Testis (tissue), 3 donors: ENCODE data around the gene SOX6. TPM values are rescaled to one million over a fixed set of nuclear protein-coding genes. Genes with fewer than 3 reads are reported as not detected.

ENCODE experiments used
- DNase-seq: peaks from one replicate; pipeline ENCODE4 v3.0.0-alpha.2; 2019
- H3K27ac ChIP-seq, 2 donors: fragments of 200-600 bp; sonication (generic); one replicate each; pipeline ENCODE4 v1.5.1; 2019
- H3K27me3 ChIP-seq: fragments of 200-600 bp; sonication (generic); one replicate; pipeline ENCODE4 v1.5.1; 2019
- H3K36me3 ChIP-seq: fragments of 200-600 bp; sonication (generic); one replicate; pipeline ENCODE4 v1.5.1; 2017; ENCODE audit warnings: low read depth; ENCODE audit errors: missing control alignments
- H3K4me1 ChIP-seq: fragments of 200-600 bp; sonication (generic); one replicate; pipeline ENCODE4 v1.5.1; 2019
- H3K4me3 ChIP-seq, 2 donors: fragments of 200-600 bp; sonication (generic); one replicate each; pipeline ENCODE4 v1.5.1; 2017 to 2019
- H3K9me3 ChIP-seq: fragments of 200-600 bp; sonication (generic); one replicate; pipeline ENCODE4 v1.5.1; 2017
- POLR2A ChIP-seq: fragments of 450-650 bp; IDR thresholded peaks from one replicate; pipeline ENCODE4 v1.6.1; 2017; ENCODE audit warnings: antibody characterized with exemption, mild to moderate bottlenecking, moderate library complexity
- WGBS, 2 donors: methylation state at CpG; one replicate each; pipeline ENCODE4 v1.1.5; 2018; 5-methylcytosine and 5-hydroxymethylcytosine counted together
- intact Hi-C: fragments of 100-400 bp; cut with DNase I; formaldehyde crosslinking; loops from one replicate; pipeline ENCODE4 v1.15.1; 2023; ENCODE audit warnings: low total_unique reads
- polyA plus RNA-seq: library from polyadenylated mRNA; stranded (reverse); fragments of 350-450 nt; fragmentation: Illumina TruSeq; extraction: RNeasy Lipid Tissue Mini Kit (QIAGEN cat#74804); gene quantifications from one replicate; pipeline ENCODE4 v1.2.3, GENCODE V29; 2014; ENCODE audit warnings: low read depth, low replicate concordance; ENCODE audit not compliant: insufficient read depth
- total RNA-seq, 2 donors: library from RNA; depleted of rRNA; stranded (reverse); fragments of >200 nt; gene quantifications; one replicate each; pipeline ENCODE4 v1.2.3, GENCODE V29; 2016
- TF ChIP-seq, protein P1 (sequence below), 3 experiments: fragments of 450-650 bp in 2 of 3; fragments of 200-600 bp in 1 of 3; sonication (generic) in 1 of 3; IDR thresholded peaks; one replicate each; pipeline ENCODE4 v1.5.1; 2016 to 2019; ENCODE audit warnings: antibody characterized with exemption in 3 of 3, mild to moderate bottlenecking in 2 of 3, moderate library complexity in 1 of 3

The SOX6 gene
- total and polyA plus RNA-seq, 3 donors from 2014 or later: 39.6 to 74.0 (median 52.3) TPM

DNA sequence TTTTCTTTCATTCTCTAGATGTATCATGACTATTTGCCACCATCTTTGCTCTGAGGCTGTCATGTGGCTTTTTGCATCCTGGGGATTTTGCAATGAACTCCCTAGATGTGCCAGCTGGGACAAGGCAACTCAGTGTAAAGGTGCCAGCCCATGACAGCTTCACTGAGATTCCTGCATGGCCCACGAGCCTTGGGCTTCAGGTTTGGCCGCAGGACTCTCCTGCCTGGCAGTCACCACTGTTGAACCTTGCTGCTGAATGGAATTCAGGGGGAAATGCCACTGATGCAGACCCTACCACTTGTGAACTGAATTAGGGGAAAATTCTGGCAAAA lies 385.2 kb downstream of the SOX6 start:
- no peaks in the 10 kb centered on the region for H3K36me3 ChIP-seq
- H3K4me1 ChIP-seq: peaks cover 7% of the 10 kb centered on the region
- no peaks in the 10 kb centered on the region for H3K9me3 ChIP-seq
- H3K27ac ChIP-seq: no peak overlapping the region
- intact Hi-C loops: no loop called here
- DNase-seq: no peak
- no peaks in the 10 kb centered on the region for H3K27me3 ChIP-seq
- no peak for TF ChIP-seq POLR2A
- TF ChIP-seq, protein P1, sequence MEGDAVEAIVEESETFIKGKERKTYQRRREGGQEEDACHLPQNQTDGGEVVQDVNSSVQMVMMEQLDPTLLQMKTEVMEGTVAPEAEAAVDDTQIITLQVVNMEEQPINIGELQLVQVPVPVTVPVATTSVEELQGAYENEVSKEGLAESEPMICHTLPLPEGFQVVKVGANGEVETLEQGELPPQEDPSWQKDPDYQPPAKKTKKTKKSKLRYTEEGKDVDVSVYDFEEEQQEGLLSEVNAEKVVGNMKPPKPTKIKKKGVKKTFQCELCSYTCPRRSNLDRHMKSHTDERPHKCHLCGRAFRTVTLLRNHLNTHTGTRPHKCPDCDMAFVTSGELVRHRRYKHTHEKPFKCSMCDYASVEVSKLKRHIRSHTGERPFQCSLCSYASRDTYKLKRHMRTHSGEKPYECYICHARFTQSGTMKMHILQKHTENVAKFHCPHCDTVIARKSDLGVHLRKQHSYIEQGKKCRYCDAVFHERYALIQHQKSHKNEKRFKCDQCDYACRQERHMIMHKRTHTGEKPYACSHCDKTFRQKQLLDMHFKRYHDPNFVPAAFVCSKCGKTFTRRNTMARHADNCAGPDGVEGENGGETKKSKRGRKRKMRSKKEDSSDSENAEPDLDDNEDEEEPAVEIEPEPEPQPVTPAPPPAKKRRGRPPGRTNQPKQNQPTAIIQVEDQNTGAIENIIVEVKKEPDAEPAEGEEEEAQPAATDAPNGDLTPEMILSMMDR (IDR thresholded peaks at IDR 0.05): no peak
- WGBS, 2 donors: 83 to 100% methylated on average over 1 to 2 of the region's 2 CpGs
- no peak overlapping the region for H3K4me3 ChIP-seq

DNA sequence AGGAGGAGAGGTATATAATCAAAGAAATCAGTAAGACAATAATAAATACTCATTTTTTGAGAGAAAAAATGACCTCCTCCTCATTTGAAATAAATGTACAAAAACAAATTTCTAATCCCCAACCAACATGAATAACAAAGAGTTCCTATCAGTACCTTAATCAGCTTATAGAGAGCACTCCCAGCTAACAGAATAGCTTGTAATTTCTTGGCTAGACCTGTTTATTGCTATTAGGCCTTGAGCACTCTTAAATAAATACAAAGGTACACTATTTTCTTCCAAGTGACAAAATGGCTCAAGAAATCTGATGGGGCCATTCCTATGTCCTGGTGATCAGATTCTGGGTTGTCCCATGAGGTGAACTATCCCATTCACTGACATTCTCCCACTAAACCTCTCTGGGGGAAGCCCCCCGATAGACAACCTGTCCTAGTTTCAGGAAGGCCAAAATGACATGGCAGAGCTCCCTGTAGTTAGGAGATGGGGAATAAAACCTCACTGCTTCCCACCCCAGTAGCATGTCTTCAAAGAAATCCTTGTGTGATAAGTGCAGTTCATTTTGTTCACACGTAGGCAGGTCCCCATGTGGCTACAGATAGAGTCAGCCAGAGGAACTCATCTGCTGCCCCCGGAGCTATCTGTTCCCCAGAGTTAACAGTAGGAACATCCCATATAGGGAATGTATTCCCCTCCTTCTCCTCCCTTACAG lies 385.7 kb downstream of the SOX6 start:
- Histone ChIP-seq H3K27me3 (no peaks in the 10 kb centered on the region), H3K4me3 (no peak overlapping the region), H3K4me1 (peaks cover 7% of the 10 kb centered on the region), H3K27ac (no peak overlapping the region), H3K9me3 (no peaks in the 10 kb centered on the region), H3K36me3 (no peaks in the 10 kb centered on the region)
- intact Hi-C loops: no loop called here
- TF ChIP-seq, protein P1 (IDR thresholded peaks at IDR 0.05): no peak
- no peak for TF ChIP-seq POLR2A
- 57 to 58% methylated on average over 3 of the region's 3 CpGs for WGBS, 2 donors
- no peak for DNase-seq

DNA sequence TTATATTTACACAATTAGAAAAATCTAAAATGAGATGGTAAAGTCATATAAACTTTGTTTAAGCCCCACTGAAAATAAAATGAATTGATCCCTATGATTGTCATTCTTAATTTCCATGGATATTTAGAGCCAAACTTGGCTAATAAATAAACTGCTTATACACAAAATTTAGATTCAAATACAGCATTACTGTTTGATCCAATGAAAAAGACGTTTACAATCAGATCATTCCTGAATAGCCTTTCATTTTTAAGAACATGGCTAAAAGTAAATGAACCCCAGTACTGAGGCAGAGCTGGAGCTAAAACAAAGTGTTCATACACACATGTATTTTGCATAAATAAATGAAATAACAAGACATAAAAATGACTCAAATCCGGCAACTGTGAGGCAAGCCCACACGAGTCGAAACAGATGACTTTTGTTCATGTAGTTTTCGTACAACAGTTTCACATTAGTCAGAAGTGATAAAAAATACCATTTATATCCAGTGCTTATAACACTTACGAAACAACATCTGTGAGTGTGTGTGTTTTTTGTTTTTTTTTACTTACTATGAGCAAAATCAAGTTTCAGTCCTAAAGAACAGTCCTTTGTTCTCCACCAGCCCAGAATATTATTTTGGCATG lies 386.5 kb downstream of the SOX6 start:
- Histone ChIP-seq H3K27ac (peak overlapping the region in 1 of 2 donors; percentile 60), H3K27me3 (no peaks in the 10 kb centered on the region), H3K4me3 (no peak overlapping the region), H3K4me1 (peaks cover 7% of the 10 kb centered on the region), H3K9me3 (no peaks in the 10 kb centered on the region), H3K36me3 (no peaks in the 10 kb centered on the region)
- WGBS, 2 donors: 55 to 56% methylated on average over 6 of the region's 6 CpGs
- intact Hi-C loops: no loop called here
- TF ChIP-seq POLR2A: no peak
- TF ChIP-seq, protein P1 (IDR thresholded peaks at IDR 0.05): no peak
- DNase-seq: no peak

DNA sequence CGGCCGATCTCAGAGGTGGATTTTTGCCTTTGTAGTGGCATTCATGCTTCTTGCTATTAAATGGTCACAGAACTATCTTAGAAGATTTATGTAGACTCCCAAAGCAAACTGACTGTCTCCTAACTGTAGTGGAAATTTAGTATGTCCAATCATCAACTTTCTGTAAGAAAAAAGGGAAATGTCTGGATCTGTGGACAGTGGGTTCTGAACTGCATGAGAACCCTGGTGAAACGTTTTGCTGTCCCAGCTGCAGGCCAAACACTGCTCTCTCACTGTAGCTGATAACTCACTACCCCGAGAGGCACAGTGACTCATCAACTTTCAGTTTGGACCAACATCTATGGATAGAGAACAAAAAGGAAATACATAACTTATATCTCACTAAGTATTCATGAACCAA lies 387.1 kb downstream of the SOX6 start:
- 46 to 59% methylated on average over 4 of the region's 4 CpGs for WGBS, 2 donors
- intact Hi-C loops: no loop called here

More for the DNA sequence above, 387.1 kb downstream of the SOX6 start:
- Histone ChIP-seq H3K27me3 (no peaks in the 10 kb centered on the region), H3K27ac (peak overlapping the region in 1 of 2 donors; percentile 60), H3K4me3 (no peak overlapping the region), H3K9me3 (no peaks in the 10 kb centered on the region), H3K36me3 (no peaks in the 10 kb centered on the region), H3K4me1 (peaks cover 7% of the 10 kb centered on the region)
- DNase-seq: peak; percentile 78
- TF ChIP-seq, protein P1 (IDR thresholded peaks at IDR 0.05): no peak
- TF ChIP-seq POLR2A: no peak
